Natural killer cell (primary cell): ENCODE data around the gene TNPO2. TPM values are rescaled to one million over a fixed set of nuclear protein-coding genes. Genes with fewer than 3 reads are reported as not detected.
A peak's percentile ranks its signal among the peaks of the same experiment; 100 is the strongest.

ENCODE experiments used
- ATAC-seq, 3 donors: fragments of 150-1000 bp in 2 of 3; fragments of 200-7000 bp in 1 of 3; cut with Tn5 transposase; 1 replicate in 1 of 3; 2 replicates in 2 of 3; pipeline ENCODE4 v1.10.0; 2021; ENCODE audit warnings: mild to moderate bottlenecking in 2 of 3, moderate library complexity in 2 of 3
- DNase-seq, 2 donors: peaks; one replicate each; pipeline versions ENCODE4 v3.0.0 to v3.0.0-alpha.2; 2013 to 2021; ENCODE audit warnings: mixed read lengths in 1 of 2
- H3K27ac ChIP-seq: one replicate; pipeline ENCODE4 v1.5.1; 2013; ENCODE audit warnings: mild to moderate bottlenecking, low read length
- H3K27me3 ChIP-seq: one replicate; pipeline ENCODE4 v1.6.1; 2013; ENCODE audit warnings: low read length; ENCODE audit not compliant: control insufficient read depth, insufficient read depth
- H3K36me3 ChIP-seq: one replicate; pipeline ENCODE4 v1.6.1; 2013; ENCODE audit warnings: low read length; ENCODE audit not compliant: control insufficient read depth, insufficient read depth
- H3K4me1 ChIP-seq: one replicate; pipeline ENCODE4 v1.6.1; 2013; ENCODE audit warnings: low read length; ENCODE audit not compliant: control insufficient read depth, insufficient read depth
- H3K4me3 ChIP-seq: one replicate; pipeline ENCODE4 v1.5.1; 2013; ENCODE audit warnings: low read length
- H3K9me3 ChIP-seq: one replicate; pipeline ENCODE4 v1.6.1; 2013; ENCODE audit warnings: low read length; ENCODE audit not compliant: control insufficient read depth, insufficient read depth
- H3K27ac Mint-ChIP-seq, 2 donors: one replicate each; pipeline ENCODE4 v1.8.0; 2022; ENCODE audit warnings: mild to moderate bottlenecking in 2 of 2, mixed read lengths in 2 of 2, moderate library complexity in 1 of 2
- H3K27me3 Mint-ChIP-seq, 2 donors: one replicate each; pipeline ENCODE4 v1.8.0; 2022; ENCODE audit warnings: low read depth in 2 of 2, mixed read lengths in 2 of 2
- H3K36me3 Mint-ChIP-seq: one replicate; pipeline ENCODE4 v1.8.0; 2022; ENCODE audit warnings: mixed read lengths
- H3K4me1 Mint-ChIP-seq, 2 donors: one replicate each; pipeline ENCODE4 v1.8.0; 2022; ENCODE audit warnings: mixed read lengths in 2 of 2
- H3K4me3 Mint-ChIP-seq: one replicate; pipeline ENCODE4 v1.8.0; 2022; ENCODE audit warnings: mild to moderate bottlenecking, moderate library complexity, mixed read lengths
- H3K9me3 Mint-ChIP-seq, 2 donors: one replicate each; pipeline ENCODE4 v1.8.0; 2022; ENCODE audit warnings: mixed read lengths in 2 of 2
- CTCF ChIP-seq: fragments of 200-600 bp; IDR thresholded peaks from one replicate; pipeline ENCODE4 v1.8.0; 2022; ENCODE audit warnings: antibody characterized with exemption
- WGBS: methylation state at CpG from one replicate; pipeline ENCODE4 v1.1.7; 2013; ENCODE audit warnings: missing lambda C conversion rate; ENCODE audit not compliant: insufficient coverage; 5-methylcytosine and 5-hydroxymethylcytosine counted together
- intact Hi-C: fragments of 100-400 bp; cut with micrococcal nuclease; formaldehyde crosslinking; loops from one replicate; pipeline ENCODE4 v1.14.2; 2022
- total RNA-seq, 4 donors: library from RNA; stranded (reverse); fragments of 120-200 nt in 1 of 4; gene quantifications; one replicate each; pipeline versions ENCODE4 v1.2.3 to v1.2.4, GENCODE V29; 2013 to 2022

Gene TNPO2
- total RNA-seq, 3 donors from 2014 or later (not counting 1 experiment from before 2014, with no cell fraction given): 56.8 to 66.6 (median 58.2) TPM

GRCh38 chr19:12737835-12738351, 14.2 kb upstream of the TNPO2 start:
- 14% methylated on average over 13 of the region's 13 CpGs for WGBS
- Mint-ChIP-seq H3K36me3 (no peaks in the 10 kb centered on the region), H3K27ac (peak overlapping the region; percentile 90 to 92), H3K9me3 (no peaks in the 10 kb centered on the region), H3K27me3 (no peaks in the 10 kb centered on the region), H3K4me3 (peak overlapping the region; percentile 93), H3K4me1 (peaks cover 28 to 39% of the 10 kb centered on the region in 2 donors)
- Histone ChIP-seq H3K36me3 (peaks cover 4% of the 10 kb centered on the region), H3K27me3 (no peaks in the 10 kb centered on the region), H3K4me3 (peak overlapping the region; percentile 58), H3K9me3 (no peaks in the 10 kb centered on the region), H3K27ac (peak overlapping the region; percentile 83), H3K4me1 (peaks cover 36% of the 10 kb centered on the region)
- ATAC-seq (no peak), DNase-seq (no peak)
- TF ChIP-seq CTCF: no peak
- intact Hi-C loops: loop anchor here (2.0 kb wide), 1 partner anchor 55 kb away; no protein-coding TSS in a partner anchor

- no peaks in the 10 kb centered on the region for H3K27me3 Mint-ChIP-seq
- H3K4me3 ChIP-seq: peak within 1 kb of the TSS; percentile 58
- H3K27me3 ChIP-seq: no peaks in the 10 kb centered on the region
- no peak for TF ChIP-seq CTCF
- peaks cover 43% of the 10 kb centered on the region for H3K4me1 ChIP-seq
- peak within 1 kb of the TSS; percentile 90 to 92 for H3K27ac Mint-ChIP-seq
- peaks cover 34 to 45% of the 10 kb centered on the region in 2 donors for H3K4me1 Mint-ChIP-seq
- peak; percentile 72 to 85 (median 76) for ATAC-seq
- intact Hi-C loops: loop anchor here (2.0 kb wide), 1 partner anchor 56 kb away; no protein-coding TSS in a partner anchor
- under 1% methylated on average over 29 of the region's 29 CpGs for WGBS
- H3K27ac ChIP-seq: peak within 1 kb of the TSS; percentile 83
- no peaks in the 10 kb centered on the region for H3K9me3 ChIP-seq
- no peaks in the 10 kb centered on the region for H3K36me3 Mint-ChIP-seq
- peak; percentile 73 to 92 for DNase-seq
- H3K9me3 Mint-ChIP-seq: no peaks in the 10 kb centered on the region
- H3K4me3 Mint-ChIP-seq: peak within 1 kb of the TSS; percentile 93
- H3K36me3 ChIP-seq: peaks cover 5% of the 10 kb centered on the region
Measured at GRCh38 chr19:12736995-12737834, 13.5 kb upstream of the TNPO2 start, which contains the start of gene GET3. Gene GET3 (plus strand): TSS chr19:12737497. CDS start chr19:12737506, 9 bp downstream.

GRCh38 chr19:12733369-12734214, 9.9 kb upstream of the TNPO2 start:
- ATAC-seq (no peak), DNase-seq (peak in 1 of 2 donors; percentile 70)
- intact Hi-C loops: loop anchor here (1.0 kb wide), 1 partner anchor 10 kb away; the partner anchor contains the start of gene TNPO2
- peak overlapping the region; percentile 91 for H3K4me3 ChIP-seq
- no peaks in the 10 kb centered on the region for H3K9me3 Mint-ChIP-seq
- H3K27ac Mint-ChIP-seq: peak overlapping the region; percentile 92 to 97
- TF ChIP-seq CTCF: peak; percentile 20
- H3K4me3 Mint-ChIP-seq: peak overlapping the region; percentile 91
- no peaks in the 10 kb centered on the region for H3K36me3 Mint-ChIP-seq
- H3K27me3 Mint-ChIP-seq: no peaks in the 10 kb centered on the region
- WGBS: 0% methylated on average over 13 of the region's 15 CpGs
- H3K4me1 ChIP-seq: peaks cover 60% of the 10 kb centered on the region
- H3K36me3 ChIP-seq: peaks cover 25% of the 10 kb centered on the region
- no peaks in the 10 kb centered on the region for H3K27me3 ChIP-seq
- peak overlapping the region; percentile 81 for H3K27ac ChIP-seq
- H3K9me3 ChIP-seq: no peaks in the 10 kb centered on the region
- peaks cover 38 to 54% of the 10 kb centered on the region in 2 donors for H3K4me1 Mint-ChIP-seq
